ENCODE data around the gene CROCC2. TPM values are rescaled to one million over a fixed set of nuclear protein-coding genes. Genes with fewer than 3 reads are reported as not detected.

CROCC2 gene
- total RNA-seq, 1 donor from 2014 or later: 0.49 TPM

- Histone ChIP-seq H3K9me3 (no peaks in the 10 kb centered on the region), H3K27me3 (no peaks in the 10 kb centered on the region), H3K27ac (no peak overlapping the region), H3K36me3 (no peaks in the 10 kb centered on the region), H3K4me1 (peaks cover 19% of the 10 kb centered on the region), H3K4me3 (no peak overlapping the region)
- peak in 1 of 2 donors; percentile 81 for DNase-seq (ENCODE audit: extremely low spot score in 2 of 2)
- TF ChIP-seq CTCF (IDR thresholded peaks at IDR 0.05) (no peak), POLR2AphosphoS5 (IDR thresholded peaks at IDR 0.05; ENCODE audit: insufficient read depth in 1 of 2, low read depth in 1 of 2) (no peak), POLR2A (IDR thresholded peaks at IDR 0.05) (no peak)
- intact Hi-C loops (cut with DNase I): no loop called here
These were observed 19.0 kb downstream of the CROCC2 start for GRCh38 chr2:240925191-240925567.

- H3K9me3 ChIP-seq: no peaks in the 10 kb centered on the region
- H3K27ac ChIP-seq: no peak overlapping the region
- H3K36me3 ChIP-seq: no peaks in the 10 kb centered on the region
- intact Hi-C loops (cut with DNase I): no loop called here
- no peak overlapping the region for H3K4me3 ChIP-seq
- no peak for TF ChIP-seq POLR2A (IDR thresholded peaks at IDR 0.05)
- no peak for TF ChIP-seq POLR2AphosphoS5 (IDR thresholded peaks at IDR 0.05; ENCODE audit: insufficient read depth in 1 of 2, low read depth in 1 of 2)
- no peak for TF ChIP-seq CTCF (IDR thresholded peaks at IDR 0.05)
- H3K4me1 ChIP-seq: peaks cover 12% of the 10 kb centered on the region
- no peaks in the 10 kb centered on the region for H3K27me3 ChIP-seq
- DNase-seq (ENCODE audit: extremely low spot score in 2 of 2): peak in 1 of 2 donors; percentile 82
These were observed 19.7 kb downstream of the CROCC2 start for GRCh38 chr2:240925568-240926515.

GRCh38 chr2:240926516-240927389 lies 20.6 kb downstream of the CROCC2 start:
- TF ChIP-seq POLR2A (IDR thresholded peaks at IDR 0.05) (no peak), CTCF (IDR thresholded peaks at IDR 0.05) (no peak)
- Histone ChIP-seq H3K4me3 (no peak overlapping the region), H3K9me3 (no peaks in the 10 kb centered on the region), H3K27me3 (no peaks in the 10 kb centered on the region), H3K36me3 (no peaks in the 10 kb centered on the region), H3K4me1 (peaks cover 3% of the 10 kb centered on the region), H3K27ac (no peak overlapping the region)
- DNase-seq (ENCODE audit: extremely low spot score in 2 of 2): peak in 1 of 2 donors; percentile 77
- intact Hi-C loops (cut with DNase I): no loop called here

- DNase-seq (ENCODE audit: extremely low spot score in 2 of 2): no peak
- H3K4me1 ChIP-seq: no peaks in the 10 kb centered on the region
- no peaks in the 10 kb centered on the region for H3K9me3 ChIP-seq
- intact Hi-C loops (cut with DNase I): no loop called here
- H3K36me3 ChIP-seq: no peaks in the 10 kb centered on the region
- H3K27me3 ChIP-seq: no peaks in the 10 kb centered on the region
- H3K27ac ChIP-seq: no peak overlapping the region
- TF ChIP-seq POLR2A (IDR thresholded peaks at IDR 0.05): no peak
- no peak for TF ChIP-seq CTCF (IDR thresholded peaks at IDR 0.05)
- no peak for TF ChIP-seq POLR2AphosphoS5 (IDR thresholded peaks at IDR 0.05; ENCODE audit: insufficient read depth in 1 of 2, low read depth in 1 of 2)
- H3K4me3 ChIP-seq: no peak overlapping the region
These were observed 21.2 kb downstream of the CROCC2 start for GRCh38 chr2:240927390-240927781.
